GM12801 (cell line): ENCODE data around the gene ZNF8.

Experiments
- TF ChIP-seq, protein P1 (sequence below): IDR thresholded peaks from one replicate; pipeline ENCODE4 v1.5.1; 2011; ENCODE audit warnings: control low read depth; ENCODE audit not compliant: insufficient read length; ENCODE audit errors: extremely low read depth

ZNF8 gene

GRCh38 chr19:58328999-58329398 is 50.2 kb downstream of the ZNF8 start:
- TF ChIP-seq, protein P1, sequence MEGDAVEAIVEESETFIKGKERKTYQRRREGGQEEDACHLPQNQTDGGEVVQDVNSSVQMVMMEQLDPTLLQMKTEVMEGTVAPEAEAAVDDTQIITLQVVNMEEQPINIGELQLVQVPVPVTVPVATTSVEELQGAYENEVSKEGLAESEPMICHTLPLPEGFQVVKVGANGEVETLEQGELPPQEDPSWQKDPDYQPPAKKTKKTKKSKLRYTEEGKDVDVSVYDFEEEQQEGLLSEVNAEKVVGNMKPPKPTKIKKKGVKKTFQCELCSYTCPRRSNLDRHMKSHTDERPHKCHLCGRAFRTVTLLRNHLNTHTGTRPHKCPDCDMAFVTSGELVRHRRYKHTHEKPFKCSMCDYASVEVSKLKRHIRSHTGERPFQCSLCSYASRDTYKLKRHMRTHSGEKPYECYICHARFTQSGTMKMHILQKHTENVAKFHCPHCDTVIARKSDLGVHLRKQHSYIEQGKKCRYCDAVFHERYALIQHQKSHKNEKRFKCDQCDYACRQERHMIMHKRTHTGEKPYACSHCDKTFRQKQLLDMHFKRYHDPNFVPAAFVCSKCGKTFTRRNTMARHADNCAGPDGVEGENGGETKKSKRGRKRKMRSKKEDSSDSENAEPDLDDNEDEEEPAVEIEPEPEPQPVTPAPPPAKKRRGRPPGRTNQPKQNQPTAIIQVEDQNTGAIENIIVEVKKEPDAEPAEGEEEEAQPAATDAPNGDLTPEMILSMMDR, result no peak

DNA sequence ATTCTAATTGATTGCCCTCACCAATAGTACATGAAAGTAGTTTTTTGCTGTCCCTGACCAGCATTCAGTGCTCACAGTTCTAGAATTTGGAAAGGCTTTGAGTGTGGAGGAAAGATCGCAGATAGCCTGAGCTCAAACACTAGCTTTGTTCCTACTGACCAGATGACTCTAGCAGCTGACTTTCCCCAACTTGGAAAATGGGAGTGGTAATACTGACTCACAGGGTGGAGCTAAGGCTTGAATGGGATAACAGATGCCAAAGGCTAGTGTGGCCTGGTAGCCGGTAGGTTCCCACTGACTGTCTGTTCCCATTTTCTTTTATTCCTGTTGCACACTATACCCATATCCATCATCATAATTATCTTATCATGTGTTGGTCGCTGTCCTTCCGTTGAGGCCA is 51.7 kb downstream of the ZNF8 start:
- TF ChIP-seq, protein P1, result no peak

DNA sequence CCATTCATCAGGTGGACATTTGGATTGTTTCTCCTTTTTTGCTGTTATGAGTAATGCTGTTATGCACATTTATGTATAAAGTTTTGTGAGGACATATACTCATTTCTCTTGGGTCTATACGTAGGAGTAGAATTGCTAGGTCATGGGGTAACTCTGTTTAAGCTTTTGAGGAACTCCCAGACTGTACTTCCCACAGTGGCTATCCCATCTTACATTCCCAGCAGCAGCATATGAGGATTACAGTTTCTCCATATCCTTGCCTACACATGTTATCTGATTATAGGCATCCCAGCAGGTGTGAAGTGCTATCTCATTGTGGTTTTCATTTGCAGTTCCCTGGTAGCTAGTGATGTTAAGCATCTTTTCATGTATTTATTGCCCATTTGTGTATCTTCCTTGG is 53.9 kb downstream of the ZNF8 start:
- TF ChIP-seq, protein P1, result no peak

DNA sequence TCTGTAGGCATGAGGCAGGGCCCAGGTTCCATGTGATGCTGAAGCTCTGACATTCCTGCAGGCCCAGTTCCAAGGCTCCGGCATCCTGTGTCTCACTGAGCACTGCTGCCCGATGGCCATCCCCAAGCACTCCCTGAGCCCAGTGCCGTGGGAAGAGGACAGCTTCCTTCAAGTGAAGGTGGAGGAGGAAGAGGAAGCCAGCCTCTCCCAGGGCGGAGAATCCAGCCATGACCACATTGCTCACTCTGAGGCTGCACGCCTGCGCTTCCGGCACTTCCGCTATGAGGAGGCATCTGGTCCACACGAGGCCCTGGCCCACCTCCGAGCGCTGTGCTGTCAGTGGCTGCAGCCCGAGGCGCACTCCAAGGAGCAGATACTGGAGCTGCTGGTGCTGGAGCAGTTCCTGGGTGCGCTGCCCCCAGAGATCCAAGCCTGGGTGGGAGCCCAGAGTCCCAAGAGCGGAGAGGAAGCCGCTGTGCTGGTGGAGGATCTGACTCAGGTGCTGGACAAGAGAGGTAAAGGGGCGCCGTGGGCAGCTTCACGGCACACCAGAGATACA is 56.0 kb downstream of the ZNF8 start:
- TF ChIP-seq, protein P1, result no peak

- TF ChIP-seq, protein P1, result no peak
Observed at GRCh38 chr19:58335630-58336029, 56.9 kb downstream of the ZNF8 start.

GRCh38 chr19:58336216-58336615 is 57.5 kb downstream of the ZNF8 start:
- TF ChIP-seq, protein P1, result no peak

- TF ChIP-seq, protein P1, result no peak
Observed at GRCh38 chr19:58336820-58337219, 58.1 kb downstream of the ZNF8 start.
